ENCODE results near the gene AP2B1. TPM values are rescaled to one million over a fixed set of nuclear protein-coding genes. Genes with fewer than 3 reads are reported as not detected.
A peak's percentile ranks its signal among the peaks of the same experiment; 100 is the strongest.
"Not testable (repeated sequence)": the region's sequence is repeated elsewhere in the genome, so short reads cannot be mapped to it uniquely, and the experiment has no call there.

AP2B1 gene
- total RNA-seq, 3 donors from 2014 or later = 127 to 177 (median 153) TPM

DNA sequence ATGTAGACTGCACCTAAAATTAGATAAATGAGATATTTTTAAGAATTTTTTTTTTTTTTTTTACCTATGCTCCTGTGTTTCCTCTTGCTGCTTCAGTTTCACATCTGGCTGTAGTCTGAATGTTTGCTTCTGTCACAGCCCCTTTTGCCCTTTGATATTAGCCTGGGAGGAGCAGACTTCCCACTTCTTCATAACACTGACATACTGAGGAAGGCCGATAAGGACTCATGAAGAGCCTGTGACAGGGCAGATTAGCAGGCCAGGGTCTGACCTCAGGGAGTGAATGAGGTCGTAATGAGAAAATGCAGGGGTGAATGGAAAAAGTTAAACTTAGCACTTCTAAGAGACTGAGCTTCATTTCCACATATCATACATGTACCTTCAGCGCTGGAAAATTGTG lies 26.4 kb upstream of the AP2B1 start, which contains the start of gene SLFN14:
Gene SLFN14 (minus strand): TSS at position 117 of the 400 bp plus-strand sequence. CDS start 2,757 bp downstream, outside the sequence.
- intact Hi-C loops (cut with DNase I, micrococcal nuclease) = no loop called here
- no peak for ATAC-seq
- H3K36me3 ChIP-seq (ENCODE audit: low read depth) = no peaks in the 10 kb centered on the region
- H3K4me1 ChIP-seq (ENCODE audit: low read depth) = no peaks in the 10 kb centered on the region
- TF ChIP-seq, protein P1, sequence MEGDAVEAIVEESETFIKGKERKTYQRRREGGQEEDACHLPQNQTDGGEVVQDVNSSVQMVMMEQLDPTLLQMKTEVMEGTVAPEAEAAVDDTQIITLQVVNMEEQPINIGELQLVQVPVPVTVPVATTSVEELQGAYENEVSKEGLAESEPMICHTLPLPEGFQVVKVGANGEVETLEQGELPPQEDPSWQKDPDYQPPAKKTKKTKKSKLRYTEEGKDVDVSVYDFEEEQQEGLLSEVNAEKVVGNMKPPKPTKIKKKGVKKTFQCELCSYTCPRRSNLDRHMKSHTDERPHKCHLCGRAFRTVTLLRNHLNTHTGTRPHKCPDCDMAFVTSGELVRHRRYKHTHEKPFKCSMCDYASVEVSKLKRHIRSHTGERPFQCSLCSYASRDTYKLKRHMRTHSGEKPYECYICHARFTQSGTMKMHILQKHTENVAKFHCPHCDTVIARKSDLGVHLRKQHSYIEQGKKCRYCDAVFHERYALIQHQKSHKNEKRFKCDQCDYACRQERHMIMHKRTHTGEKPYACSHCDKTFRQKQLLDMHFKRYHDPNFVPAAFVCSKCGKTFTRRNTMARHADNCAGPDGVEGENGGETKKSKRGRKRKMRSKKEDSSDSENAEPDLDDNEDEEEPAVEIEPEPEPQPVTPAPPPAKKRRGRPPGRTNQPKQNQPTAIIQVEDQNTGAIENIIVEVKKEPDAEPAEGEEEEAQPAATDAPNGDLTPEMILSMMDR (IDR thresholded peaks at IDR 0.05) = no peak
- no peak within 1 kb of the TSS for H3K4me3 ChIP-seq
- DNase-seq = no peak
- no peaks in the 10 kb centered on the region for H3K9me3 ChIP-seq

DNA sequence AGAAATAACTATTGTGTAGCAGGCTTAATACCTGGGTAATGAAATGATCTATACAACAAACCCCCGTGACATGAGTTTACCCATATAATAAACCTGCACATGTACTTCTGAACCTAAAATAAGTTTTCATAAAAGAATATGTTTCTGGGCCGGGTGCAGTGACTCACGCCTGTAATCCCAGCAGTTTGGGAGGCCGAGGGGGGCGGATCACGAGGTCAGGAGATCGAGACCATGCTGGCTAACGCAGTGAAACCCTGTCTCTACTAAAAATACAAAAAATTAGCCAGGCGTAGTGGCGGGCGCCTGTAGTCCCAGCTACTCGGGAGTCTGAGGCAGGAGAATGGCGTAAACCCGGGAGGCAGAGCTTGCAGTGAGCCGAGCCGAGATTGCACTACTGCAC lies 23.9 kb upstream of the AP2B1 start:
- H3K9me3 ChIP-seq; H3K36me3 ChIP-seq (ENCODE audit: low read depth); DNase-seq; ATAC-seq; intact Hi-C loops (cut with DNase I, micrococcal nuclease); H3K4me3 ChIP-seq; H3K4me1 ChIP-seq (ENCODE audit: low read depth): not testable (repeated sequence)

DNA sequence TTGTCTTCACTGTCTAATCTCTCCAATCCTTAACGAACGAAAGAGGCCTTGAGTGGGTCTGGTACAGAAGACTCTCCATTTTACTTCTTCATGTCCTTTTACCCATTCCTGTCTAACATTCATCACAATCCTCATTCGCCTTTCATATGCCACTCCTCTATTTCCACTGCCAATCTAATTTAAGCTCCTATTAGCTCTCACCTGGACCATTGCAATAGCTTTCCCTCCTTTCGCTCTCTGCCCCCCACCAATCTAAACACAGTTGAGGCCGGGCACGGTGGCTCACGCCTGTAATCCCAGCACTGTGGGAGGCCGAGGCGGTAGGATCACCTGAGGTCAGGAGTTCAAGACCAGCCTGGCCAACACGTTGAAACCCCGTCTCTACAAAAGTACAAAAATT lies 20.2 kb upstream of the AP2B1 start:
- TF ChIP-seq, protein P1 (IDR thresholded peaks at IDR 0.05) = no peak
- DNase-seq = no peak
- Histone ChIP-seq H3K9me3 (no peaks in the 10 kb centered on the region), H3K4me3 (no peak overlapping the region), H3K36me3 (ENCODE audit: low read depth) (no peaks in the 10 kb centered on the region), H3K4me1 (ENCODE audit: low read depth) (peaks cover 15% of the 10 kb centered on the region)
- no peak for ATAC-seq
- intact Hi-C loops (cut with DNase I, micrococcal nuclease) = no loop called here

DNA sequence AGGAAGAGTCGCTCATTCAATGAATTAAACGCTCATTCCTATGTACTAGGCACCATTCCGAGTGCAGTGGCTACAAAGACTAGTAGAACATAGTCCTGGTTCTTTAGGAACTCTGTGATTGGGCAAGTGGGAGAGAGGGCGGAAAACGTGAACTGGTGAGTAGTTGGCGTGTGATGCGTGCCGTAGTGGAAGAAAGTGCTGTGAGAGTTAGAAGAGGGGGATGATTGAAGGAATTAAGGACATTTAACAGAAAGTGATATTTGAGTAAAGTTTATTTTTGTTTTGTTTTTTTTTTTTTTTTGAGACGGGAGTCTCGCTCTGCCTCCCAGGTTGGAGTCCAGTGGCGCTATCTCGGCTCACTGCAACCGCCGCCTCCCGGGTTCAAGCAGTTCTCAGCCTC lies 18.6 kb upstream of the AP2B1 start:
- Histone ChIP-seq H3K9me3 (no peaks in the 10 kb centered on the region), H3K4me3 (peak overlapping the region; percentile 60), H3K36me3 (ENCODE audit: low read depth) (no peaks in the 10 kb centered on the region), H3K4me1 (ENCODE audit: low read depth) (peaks cover 15% of the 10 kb centered on the region)
- TF ChIP-seq, protein P1 (IDR thresholded peaks at IDR 0.05) = no peak
- intact Hi-C loops (cut with DNase I, micrococcal nuclease) = no loop called here
- no peak for DNase-seq
- ATAC-seq = peak; percentile 64

DNA sequence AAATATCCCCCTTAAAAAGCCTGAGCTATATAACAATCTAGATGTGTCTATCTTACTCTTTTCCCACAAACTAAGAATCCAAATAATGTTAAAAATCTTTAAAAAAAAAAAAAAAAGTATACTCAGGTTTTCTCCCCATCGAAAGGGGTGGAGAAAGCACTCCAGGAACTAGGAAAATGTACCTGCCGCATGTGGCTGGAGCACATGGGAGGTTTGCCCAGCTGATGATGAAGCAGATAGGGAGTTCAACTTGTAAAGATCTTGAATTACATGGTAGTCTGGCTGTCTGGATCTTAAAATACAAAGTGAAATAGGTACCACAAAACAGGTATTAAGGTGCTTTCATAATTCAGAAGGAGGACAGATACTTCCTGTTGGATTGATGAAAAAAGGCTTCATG lies 17.7 kb upstream of the AP2B1 start:
- DNase-seq (no peak), ATAC-seq (no peak)
- intact Hi-C loops (cut with DNase I, micrococcal nuclease) = no loop called here
- Histone ChIP-seq H3K4me3 (no peak overlapping the region), H3K9me3 (no peaks in the 10 kb centered on the region), H3K4me1 (ENCODE audit: low read depth) (peaks cover 15% of the 10 kb centered on the region), H3K36me3 (ENCODE audit: low read depth) (no peaks in the 10 kb centered on the region)
- TF ChIP-seq, protein P1 (IDR thresholded peaks at IDR 0.05) = no peak

DNA sequence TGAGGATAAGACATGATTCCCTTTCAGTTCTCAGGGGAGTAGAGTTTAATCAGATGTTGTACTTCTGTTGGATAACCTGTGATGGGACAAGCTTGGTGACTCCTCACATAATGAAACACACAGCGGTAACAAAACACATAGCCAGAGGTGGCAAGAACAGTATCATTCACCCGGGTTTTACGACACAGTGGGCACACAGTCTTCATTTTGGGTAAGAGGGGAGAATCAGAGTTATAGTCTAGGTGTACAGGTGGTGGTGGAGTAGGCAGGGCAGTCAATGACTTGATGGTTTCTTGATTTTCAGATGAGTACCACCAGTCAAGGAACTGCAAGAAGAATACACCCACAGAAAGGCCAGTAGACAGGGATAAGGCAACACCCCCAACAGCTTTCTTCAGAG lies 11.4 kb upstream of the AP2B1 start:
- Histone ChIP-seq H3K4me1 (ENCODE audit: low read depth) (no peaks in the 10 kb centered on the region), H3K4me3 (no peak overlapping the region), H3K36me3 (ENCODE audit: low read depth) (no peaks in the 10 kb centered on the region), H3K9me3 (no peaks in the 10 kb centered on the region)
- TF ChIP-seq, protein P1 (IDR thresholded peaks at IDR 0.05) = no peak
- no peak for ATAC-seq
- no peak for DNase-seq
- intact Hi-C loops (cut with DNase I, micrococcal nuclease) = no loop called here

Measured in mucosa of descending colon (tissue), 3 donors.